Activated T-cell treated with anti-CD3 and anti-CD28 coated beads for 48 hours (primary cell): ENCODE results near the gene CCSER1.

Experiments
- DNase-seq: peaks from one replicate; pipeline ENCODE4 v3.0.0-alpha.2; 2020; ENCODE audit warnings: low read depth

The CCSER1 gene

GRCh38 chr4:90198086-90198847 is 71.1 kb downstream of the CCSER1 start:
- no peak for DNase-seq

- DNase-seq, result no peak
Observed at GRCh38 chr4:90207887-90208454, 80.8 kb downstream of the CCSER1 start.

DNA sequence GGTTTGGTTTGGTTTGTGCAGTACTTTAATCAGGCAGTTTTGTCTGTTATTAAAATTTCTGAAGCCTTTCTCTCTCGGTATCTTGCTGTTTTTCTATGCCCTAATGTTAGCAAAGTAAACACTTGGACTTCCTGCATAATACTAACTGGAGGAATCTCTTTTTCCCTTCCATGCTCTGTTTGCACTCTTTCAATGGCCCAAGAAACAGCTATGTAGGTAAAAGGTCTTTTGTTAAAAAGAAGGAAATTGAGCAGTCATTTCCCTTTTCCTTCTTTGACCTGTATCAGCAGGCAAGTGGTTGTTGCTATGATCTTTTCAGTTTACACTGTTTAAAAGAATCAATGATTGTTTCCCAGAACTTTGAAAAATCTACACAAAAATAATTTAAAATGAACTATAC is 82.7 kb downstream of the CCSER1 start:
- no peak for DNase-seq

DNA sequence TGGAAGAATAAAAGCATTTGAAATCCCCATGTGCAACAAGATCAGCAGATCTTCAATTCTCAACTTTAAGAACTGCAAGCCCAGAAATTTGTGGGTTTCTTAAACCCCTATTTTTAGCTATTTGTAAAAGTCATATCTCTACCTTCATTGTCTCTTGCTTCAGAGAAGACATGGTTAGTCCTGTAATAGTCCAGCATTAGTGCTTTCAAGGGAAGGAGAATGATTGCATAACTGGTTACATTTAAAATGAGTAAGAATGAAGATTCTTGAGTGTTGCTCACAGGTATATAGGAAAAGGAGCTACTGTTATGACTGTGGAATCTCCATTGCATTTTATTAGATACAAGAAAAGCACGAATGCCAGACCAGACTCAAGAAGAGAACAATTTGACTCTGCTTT is 84.0 kb downstream of the CCSER1 start:
- DNase-seq, result no peak

DNA sequence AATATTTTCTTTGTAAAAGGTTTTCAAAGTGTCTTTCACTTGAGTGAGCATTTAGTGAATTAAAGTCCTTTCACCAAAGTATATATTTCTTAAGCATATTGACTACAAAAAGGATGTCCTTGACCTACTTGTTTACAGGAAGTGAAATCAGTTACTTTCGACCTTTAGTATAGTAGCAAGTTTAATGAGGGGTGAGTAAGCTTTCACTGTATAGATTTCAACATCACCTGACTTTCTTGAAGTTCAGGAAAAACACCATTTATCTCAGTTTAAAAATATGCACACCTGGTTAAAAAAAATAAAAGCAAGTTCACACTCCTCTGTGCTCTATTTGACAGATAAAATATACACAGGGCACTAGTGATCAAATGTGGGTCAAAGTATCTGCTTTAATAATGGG is 88.1 kb downstream of the CCSER1 start:
- DNase-seq, result no peak

DNA sequence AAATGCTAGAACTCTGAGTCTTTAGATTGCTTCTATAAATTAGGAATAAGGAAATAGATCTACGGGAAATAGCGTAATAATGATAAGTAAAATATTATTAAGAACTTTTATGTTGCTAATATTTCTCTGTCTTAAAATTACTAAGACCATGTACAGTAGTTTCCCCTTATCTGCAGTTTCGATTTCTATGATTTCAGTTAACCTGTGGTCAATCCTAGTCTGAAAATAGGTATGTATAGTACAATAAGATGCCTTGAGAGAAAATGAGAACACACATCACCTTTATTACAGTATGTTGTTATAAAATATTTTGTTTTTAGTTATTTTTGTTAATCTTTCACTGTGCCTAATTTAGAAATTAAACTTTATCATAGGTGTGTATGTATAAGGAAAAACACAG is 92.6 kb downstream of the CCSER1 start:
- DNase-seq, result no peak

- DNase-seq, result no peak
Observed at GRCh38 chr4:90220459-90220858, 93.3 kb downstream of the CCSER1 start.

DNA sequence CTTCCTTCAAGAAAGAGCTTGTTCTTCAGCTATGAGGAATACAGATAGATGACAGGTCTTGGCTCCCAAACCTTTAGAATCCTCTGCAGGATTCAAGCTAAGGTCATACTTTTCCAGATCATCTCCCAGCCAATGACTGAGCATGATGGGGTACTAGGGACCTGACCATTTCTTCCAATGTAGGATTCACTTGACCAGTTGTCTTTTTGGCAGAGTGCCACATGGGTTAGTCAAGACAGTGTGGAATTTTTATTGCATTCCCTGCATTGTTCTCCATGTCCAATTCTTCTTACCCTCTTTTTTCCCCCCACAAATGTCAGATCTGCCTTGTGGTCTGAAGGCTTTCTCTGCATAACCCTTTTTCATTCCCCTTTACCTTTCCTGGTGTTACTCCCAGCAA is 99.5 kb downstream of the CCSER1 start:
- no peak for DNase-seq

- no peak for DNase-seq
Observed at GRCh38 chr4:90227177-90227576, 100.0 kb downstream of the CCSER1 start.

- DNase-seq, result no peak
Observed at GRCh38 chr4:90234916-90235547, 107.8 kb downstream of the CCSER1 start.

- DNase-seq, result no peak
Observed at GRCh38 chr4:90237751-90238530, 110.7 kb downstream of the CCSER1 start.

DNA sequence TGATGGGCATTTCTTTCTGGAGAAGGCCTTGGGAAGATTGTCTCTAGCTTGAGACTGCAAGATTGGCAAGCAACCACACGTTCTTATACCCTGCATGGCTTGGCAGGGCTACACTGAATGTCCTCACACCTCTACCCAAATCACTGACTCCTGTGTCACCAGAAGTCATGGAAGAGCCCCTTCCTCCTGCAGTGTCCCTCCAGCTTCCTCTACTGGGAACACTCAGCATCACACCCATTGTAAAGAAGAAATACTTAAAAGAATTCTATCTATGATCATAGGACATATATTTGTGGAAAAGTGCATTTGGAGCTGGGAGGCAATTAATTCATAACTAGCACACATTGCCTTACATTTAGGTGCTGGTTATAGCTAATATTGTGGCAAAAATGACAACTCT is 113.1 kb downstream of the CCSER1 start:
- no peak for DNase-seq

DNA sequence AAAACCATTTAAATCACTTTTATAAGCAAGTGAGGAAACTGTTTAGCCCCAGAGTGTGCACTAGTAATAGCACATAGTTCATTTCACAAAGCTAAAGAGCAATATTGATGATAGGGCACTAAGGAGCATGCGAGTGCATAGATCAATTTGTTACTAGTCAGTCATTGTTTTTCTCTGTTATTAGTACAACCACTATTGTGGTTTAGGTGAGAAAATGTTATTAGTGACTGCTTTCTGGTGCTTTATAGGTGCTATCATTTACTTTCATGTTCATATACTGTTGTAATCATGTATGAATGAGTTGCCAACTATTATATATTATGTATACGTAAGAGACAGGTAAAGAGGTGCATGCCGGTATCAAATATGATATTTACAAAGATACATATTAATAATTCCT is 113.8 kb downstream of the CCSER1 start:
- DNase-seq, result no peak

DNA sequence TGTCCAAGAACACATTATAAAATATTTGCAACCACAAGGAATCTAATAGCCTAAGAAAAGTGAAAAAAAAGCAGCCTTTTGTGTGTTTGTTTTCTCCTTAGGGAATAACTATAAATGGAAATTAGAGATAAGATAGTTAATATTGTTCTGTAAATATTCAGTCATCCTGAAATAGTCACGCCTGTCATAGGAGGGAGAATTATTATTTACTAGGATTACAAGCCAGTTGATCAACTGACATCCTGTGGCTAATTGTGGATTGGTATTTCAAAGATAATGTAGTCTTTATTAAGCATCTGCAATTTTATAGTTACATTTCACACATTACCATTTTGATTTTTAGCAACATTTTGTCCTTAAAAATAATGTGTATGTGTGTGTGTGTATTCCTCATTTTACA is 118.6 kb downstream of the CCSER1 start:
- no peak for DNase-seq

- no peak for DNase-seq
Observed at GRCh38 chr4:90246816-90247215, 119.6 kb downstream of the CCSER1 start.

DNA sequence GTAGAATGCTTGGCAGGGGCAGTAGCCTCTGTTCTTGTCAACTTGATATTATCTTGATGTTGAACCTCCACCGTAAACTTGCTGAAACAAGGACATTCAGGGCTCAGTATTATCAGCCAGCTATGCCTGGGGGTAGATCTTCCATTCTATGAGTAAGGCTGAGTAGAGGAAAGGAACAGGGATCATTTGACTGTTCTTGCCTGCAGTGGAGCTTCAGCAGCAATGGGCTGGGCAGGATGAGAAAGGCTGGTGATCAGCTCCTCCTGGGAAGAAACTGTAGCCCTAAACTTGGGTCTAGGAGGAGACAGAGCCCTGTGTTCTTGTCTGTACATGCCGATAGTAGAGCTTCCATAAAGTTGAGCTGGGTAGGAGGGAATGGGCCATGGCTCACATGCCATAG is 127.2 kb downstream of the CCSER1 start:
- no peak for DNase-seq

GRCh38 chr4:90274175-90274574 is 147.0 kb downstream of the CCSER1 start:
- DNase-seq, result no peak

GRCh38 chr4:90280954-90281353 is 153.8 kb downstream of the CCSER1 start:
- no peak for DNase-seq

DNA sequence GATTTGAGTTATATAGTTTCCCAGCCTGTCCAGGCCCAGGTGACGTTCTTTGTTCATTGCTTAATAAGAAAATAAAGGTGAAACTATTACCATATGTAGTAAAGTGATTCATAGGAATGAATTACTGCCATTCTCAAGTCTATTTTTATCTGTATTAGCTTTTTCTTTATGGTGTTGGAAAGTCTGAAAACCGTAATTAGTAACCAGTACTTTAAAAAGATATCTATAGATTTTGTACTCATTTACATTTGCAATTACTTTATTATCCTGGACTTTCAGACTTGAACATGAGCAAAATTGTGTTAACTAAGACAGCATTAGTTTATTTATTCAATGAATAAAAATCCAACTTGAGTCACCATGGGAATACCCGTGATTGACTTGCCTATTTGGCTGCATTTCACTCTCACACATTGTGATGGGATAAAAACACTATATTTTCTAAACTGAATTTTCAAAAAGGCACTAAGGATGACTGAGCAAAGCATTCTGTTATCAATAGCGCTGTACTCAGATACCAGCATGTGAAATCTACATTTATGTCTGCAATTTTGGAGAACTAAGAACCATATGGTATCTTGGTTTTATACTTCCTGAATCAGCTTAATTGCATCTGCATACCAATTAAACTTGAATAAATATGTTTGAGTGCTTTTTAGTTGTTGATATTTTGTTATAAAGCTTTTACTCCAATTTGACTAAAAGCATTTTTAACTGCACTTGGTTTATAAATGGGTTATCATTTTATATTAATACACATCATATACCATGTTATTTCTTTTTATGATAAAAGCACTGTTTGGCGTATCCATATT is 154.6 kb downstream of the CCSER1 start:
- no peak for DNase-seq

DNA sequence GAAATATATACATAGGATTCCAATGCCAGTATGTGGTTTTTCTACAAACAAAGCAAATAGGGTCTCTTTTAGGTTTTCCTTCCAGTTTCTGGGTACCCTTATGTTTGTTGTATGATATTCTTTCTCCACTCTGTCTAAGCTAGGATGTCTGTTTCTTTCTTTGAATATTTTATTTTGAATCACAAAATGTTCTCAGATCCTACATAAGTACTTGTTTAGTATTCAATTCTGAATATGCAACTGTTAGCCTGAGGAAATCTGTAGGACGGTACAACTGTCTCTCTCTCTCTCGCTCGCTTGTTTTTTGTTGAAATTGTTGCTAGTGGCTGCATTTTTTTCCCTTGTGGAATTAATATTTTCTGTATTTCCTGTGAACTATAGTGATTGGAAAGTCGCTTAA is 163.2 kb downstream of the CCSER1 start:
- no peak for DNase-seq

DNA sequence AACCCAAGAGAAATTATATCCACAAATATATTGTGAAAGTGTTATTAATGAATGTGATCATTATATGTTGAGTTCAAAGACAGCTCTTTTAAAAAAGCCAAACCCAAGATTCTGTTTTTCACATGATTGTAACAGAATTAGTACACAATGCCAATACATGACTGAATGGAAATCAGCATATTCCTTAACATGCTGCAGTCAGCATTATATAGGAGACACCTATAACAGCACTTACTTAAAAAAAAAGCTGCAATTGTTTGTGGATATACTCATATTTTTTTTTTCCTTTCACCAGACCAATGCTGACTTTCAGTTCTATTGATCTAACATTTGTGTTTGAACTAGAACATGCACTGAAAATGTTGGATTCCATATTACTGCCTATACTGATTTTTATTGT is 165.2 kb downstream of the CCSER1 start:
- no peak for DNase-seq

DNA sequence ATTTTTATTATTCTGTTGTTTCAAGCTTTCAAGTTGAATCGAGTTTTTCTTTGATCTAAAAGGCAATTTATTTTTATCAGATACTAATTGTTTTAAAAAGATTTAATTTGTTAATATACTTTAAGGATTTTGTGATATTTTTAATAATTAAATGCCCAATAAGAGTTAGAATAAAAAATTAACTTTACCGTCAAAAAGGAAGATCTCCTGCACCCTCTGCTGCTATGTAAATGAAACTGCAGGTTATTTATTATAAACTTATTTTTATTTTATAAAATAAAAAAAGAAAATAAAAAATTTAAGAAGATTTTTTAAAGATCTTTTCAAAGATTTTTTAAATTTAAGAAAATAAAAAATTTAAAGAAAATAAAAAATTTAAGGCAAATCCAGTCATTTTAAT is 166.1 kb downstream of the CCSER1 start:
- no peak for DNase-seq
